Measurements from ENCODE around the gene SLC9A2. TPM values are rescaled to one million over a fixed set of nuclear protein-coding genes. Genes with fewer than 3 reads are reported as not detected.

Gene SLC9A2
- total and polyA plus RNA-seq, 8 donors, result 0.02 to 0.22 (median 0.06) TPM; not detected in 4

DNA sequence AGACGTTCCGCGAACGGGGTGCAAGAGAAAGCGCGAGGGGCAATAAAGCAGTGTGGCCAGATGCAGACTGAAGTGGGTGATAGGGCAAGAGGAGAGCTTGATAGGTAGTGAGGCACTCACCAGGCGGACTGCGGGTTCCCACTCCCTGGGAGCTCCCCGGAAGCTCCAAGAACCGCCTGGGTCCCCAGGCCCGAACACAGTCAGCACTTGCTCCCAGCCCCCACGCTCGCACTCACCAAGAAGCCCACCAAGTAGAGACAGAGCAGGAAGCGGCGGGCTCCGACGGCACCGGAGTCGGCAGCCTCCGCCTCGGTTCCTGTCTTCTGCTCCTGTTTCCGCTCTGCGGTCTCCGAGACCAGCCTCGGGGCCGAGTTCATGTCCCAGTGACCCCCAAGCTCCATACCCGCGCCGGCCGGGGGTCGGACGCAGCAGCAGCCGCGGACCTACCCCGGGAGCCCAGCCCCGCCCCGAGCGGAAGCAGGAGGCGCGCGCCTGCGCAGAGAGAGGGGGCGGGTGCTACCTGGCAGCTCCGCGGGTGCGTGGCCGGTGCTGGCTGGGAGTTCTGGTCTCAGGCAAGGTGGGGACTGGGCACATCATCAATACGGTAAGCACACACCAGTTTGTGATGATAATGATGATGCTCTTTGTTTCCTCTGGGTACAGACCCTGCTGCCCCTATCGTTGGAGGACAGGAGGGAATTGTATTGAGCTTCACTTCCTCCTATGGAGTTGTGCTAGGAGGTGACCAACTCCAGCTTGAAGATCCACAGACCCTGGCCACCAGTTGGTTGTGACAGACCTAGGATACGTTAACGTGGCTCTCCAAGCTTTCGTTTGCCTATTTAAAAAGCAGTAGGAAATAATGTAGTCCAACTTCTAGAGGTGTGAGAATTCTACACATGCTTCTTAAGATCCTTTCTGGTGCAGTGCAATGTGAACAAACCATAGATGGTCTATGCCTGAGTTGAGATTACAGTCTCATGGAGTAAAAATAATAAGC lies 117.4 kb downstream of the SLC9A2 start:
- ATAC-seq (peak; percentile 94 to 98 (median 96)), DNase-seq (peak; percentile 81 to 96 (median 88)), FAIRE-seq (no peak)
- peaks cover 0 to 5% (median 0%) of the 10 kb centered on the region in 3 donors for H3K36me3 ChIP-seq
- WGBS, 2 donors, result 0 to 1% methylated on average over 52 of the region's 52 CpGs
- peak overlapping the region; percentile 83 to 95 (median 90) for H3K27ac ChIP-seq
- H3K9me3 ChIP-seq, result no peaks in the 10 kb centered on the region
- H3K4me1 ChIP-seq, result peaks cover 4 to 13% (median 9%) of the 10 kb centered on the region in 3 donors
- intact Hi-C loops (cut with DNase I), result no loop called here
- TF ChIP-seq, protein P1, sequence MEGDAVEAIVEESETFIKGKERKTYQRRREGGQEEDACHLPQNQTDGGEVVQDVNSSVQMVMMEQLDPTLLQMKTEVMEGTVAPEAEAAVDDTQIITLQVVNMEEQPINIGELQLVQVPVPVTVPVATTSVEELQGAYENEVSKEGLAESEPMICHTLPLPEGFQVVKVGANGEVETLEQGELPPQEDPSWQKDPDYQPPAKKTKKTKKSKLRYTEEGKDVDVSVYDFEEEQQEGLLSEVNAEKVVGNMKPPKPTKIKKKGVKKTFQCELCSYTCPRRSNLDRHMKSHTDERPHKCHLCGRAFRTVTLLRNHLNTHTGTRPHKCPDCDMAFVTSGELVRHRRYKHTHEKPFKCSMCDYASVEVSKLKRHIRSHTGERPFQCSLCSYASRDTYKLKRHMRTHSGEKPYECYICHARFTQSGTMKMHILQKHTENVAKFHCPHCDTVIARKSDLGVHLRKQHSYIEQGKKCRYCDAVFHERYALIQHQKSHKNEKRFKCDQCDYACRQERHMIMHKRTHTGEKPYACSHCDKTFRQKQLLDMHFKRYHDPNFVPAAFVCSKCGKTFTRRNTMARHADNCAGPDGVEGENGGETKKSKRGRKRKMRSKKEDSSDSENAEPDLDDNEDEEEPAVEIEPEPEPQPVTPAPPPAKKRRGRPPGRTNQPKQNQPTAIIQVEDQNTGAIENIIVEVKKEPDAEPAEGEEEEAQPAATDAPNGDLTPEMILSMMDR (IDR thresholded peaks at IDR 0.05), result no peak
- H3K27me3 ChIP-seq, result no peaks in the 10 kb centered on the region
- H3K4me3 ChIP-seq, result peak overlapping the region; percentile 68 to 99 (median 96)

DNA sequence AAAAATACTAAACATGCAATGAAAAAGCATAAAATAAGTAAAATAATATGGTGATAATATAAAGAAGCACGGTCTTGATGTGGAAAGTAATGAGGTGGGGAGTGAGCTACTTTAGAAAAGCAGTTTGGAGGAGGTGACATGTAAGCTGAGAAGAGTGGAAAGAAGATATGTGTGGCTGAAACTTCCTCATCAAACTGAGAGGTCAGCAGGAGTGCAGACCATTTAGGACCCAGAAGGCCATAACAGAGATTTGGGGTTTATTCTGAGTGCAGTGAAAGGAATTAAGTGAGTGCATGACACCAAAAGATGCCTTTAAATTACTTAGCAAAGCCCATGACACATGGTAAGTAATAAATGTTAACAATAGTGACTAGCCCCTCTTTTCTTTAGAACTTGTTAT lies 118.1 kb downstream of the SLC9A2 start:
- TF ChIP-seq, protein P1 (IDR thresholded peaks at IDR 0.05), result no peak
- DNase-seq (no peak), ATAC-seq (no peak), FAIRE-seq (no peak)
- H3K4me3 ChIP-seq, result peak overlapping the region in 2 of 4 donors; percentile 96 to 99
- no peaks in the 10 kb centered on the region for H3K36me3 ChIP-seq
- 58 to 67% methylated on average over 1 of the region's 1 CpG for WGBS, 2 donors
- intact Hi-C loops (cut with DNase I), result no loop called here
- no peaks in the 10 kb centered on the region for H3K27me3 ChIP-seq
- peak overlapping the region in 1 of 4 donors; percentile 93 for H3K27ac ChIP-seq
- peaks cover 4 to 13% (median 9%) of the 10 kb centered on the region in 3 donors for H3K4me1 ChIP-seq
- H3K9me3 ChIP-seq, result no peaks in the 10 kb centered on the region

DNA sequence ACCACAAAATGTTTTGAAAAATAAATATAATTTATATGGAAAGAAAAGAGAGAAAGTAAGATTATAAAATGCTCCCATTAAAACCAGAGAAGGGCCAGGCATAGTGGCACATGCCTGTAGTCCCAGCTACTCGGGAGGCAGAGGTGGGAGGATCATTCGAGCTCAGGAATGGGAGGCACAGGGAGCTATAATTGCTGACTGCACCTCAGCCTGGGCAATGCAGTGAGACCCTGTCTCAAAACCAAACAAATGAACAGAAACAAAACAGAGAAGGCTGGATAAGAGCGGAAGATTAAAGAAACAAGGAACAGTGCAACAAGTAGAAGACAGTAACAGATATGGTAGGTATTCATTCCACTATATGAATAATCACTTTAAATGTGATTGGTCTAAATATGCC lies 123.9 kb downstream of the SLC9A2 start:
- TF ChIP-seq, protein P1 (IDR thresholded peaks at IDR 0.05), result no peak
- no peaks in the 10 kb centered on the region for H3K9me3 ChIP-seq
- 95 to 100% methylated on average over 3 of the region's 3 CpGs for WGBS, 2 donors
- no peaks in the 10 kb centered on the region for H3K36me3 ChIP-seq
- no peak for ATAC-seq
- H3K27ac ChIP-seq, result no peak overlapping the region
- intact Hi-C loops (cut with DNase I), result no loop called here
- FAIRE-seq, result no peak
- H3K27me3 ChIP-seq, result no peaks in the 10 kb centered on the region
- DNase-seq, result no peak
- H3K4me3 ChIP-seq, result no peak overlapping the region
- H3K4me1 ChIP-seq, result no peaks in the 10 kb centered on the region

GRCh38 chr2:102748107-102748506 lies 128.8 kb downstream of the SLC9A2 start:
- Histone ChIP-seq H3K4me3 (no peak overlapping the region), H3K4me1 (no peaks in the 10 kb centered on the region), H3K27ac (no peak overlapping the region), H3K27me3 (no peaks in the 10 kb centered on the region), H3K36me3 (no peaks in the 10 kb centered on the region), H3K9me3 (no peaks in the 10 kb centered on the region)
- intact Hi-C loops (cut with DNase I), result no loop called here
- FAIRE-seq (no peak), ATAC-seq (no peak), DNase-seq (no peak)
- 85 to 91% methylated on average over 4 of the region's 4 CpGs for WGBS, 2 donors
- TF ChIP-seq, protein P1 (IDR thresholded peaks at IDR 0.05), result no peak

GRCh38 chr2:102749938-102750337 lies 130.6 kb downstream of the SLC9A2 start:
- WGBS, 2 donors, result 72 to 74% methylated on average over 3 of the region's 3 CpGs
- FAIRE-seq, result no peak

More at GRCh38 chr2:102749938-102750337, 130.6 kb downstream of the SLC9A2 start:
- Histone ChIP-seq H3K27me3 (no peaks in the 10 kb centered on the region), H3K27ac (no peak overlapping the region), H3K36me3 (no peaks in the 10 kb centered on the region), H3K4me1 (no peaks in the 10 kb centered on the region), H3K4me3 (no peak overlapping the region), H3K9me3 (no peaks in the 10 kb centered on the region)
- TF ChIP-seq, protein P1 (IDR thresholded peaks at IDR 0.05), result no peak
- no peak for DNase-seq
- intact Hi-C loops (cut with DNase I), result no loop called here
- ATAC-seq, result no peak
